Small intestine (tissue), 7 donors: ENCODE data around the gene ANO7. TPM values are rescaled to one million over a fixed set of nuclear protein-coding genes. Genes with fewer than 3 reads are reported as not detected.

Experiments
- DNase-seq, 2 donors: peaks; one replicate each; pipeline versions ENCODE4 v3.0.0 to v3.0.0-alpha.2; 2013
- FAIRE-seq: peaks from 2 replicates; lab custom pipeline; 2012; peaks lifted over from hg19 to GRCh38; lab: Jason Lieb, UNC
- H3K27ac ChIP-seq, 3 donors: one replicate each; pipeline ENCODE4 v1.5.1; 2013; ENCODE audit warnings: low read length in 2 of 3, mild to moderate bottlenecking in 2 of 3, control low read depth in 1 of 3, inconsistent platforms in 1 of 3, low read depth in 1 of 3, moderate library complexity in 1 of 3
- H3K27me3 ChIP-seq, 3 donors: one replicate each; pipeline ENCODE4 v1.6.1; 2013; ENCODE audit warnings: low read length in 3 of 3, inconsistent platforms in 1 of 3; ENCODE audit not compliant: control insufficient read depth in 3 of 3, insufficient read depth in 3 of 3
- H3K36me3 ChIP-seq, 3 donors: one replicate each; pipeline ENCODE4 v1.6.1; 2013; ENCODE audit warnings: low read length in 3 of 3, inconsistent platforms in 1 of 3, low read depth in 1 of 3, mild to moderate bottlenecking in 1 of 3, moderate library complexity in 1 of 3; ENCODE audit not compliant: control insufficient read depth in 3 of 3, insufficient read depth in 2 of 3
- H3K4me1 ChIP-seq, 3 donors: one replicate each; pipeline ENCODE4 v1.6.1; 2013; ENCODE audit warnings: low read length in 2 of 3, inconsistent platforms in 1 of 3, low read depth in 1 of 3, mild to moderate bottlenecking in 1 of 3, moderate library complexity in 1 of 3; ENCODE audit not compliant: control insufficient read depth in 3 of 3, insufficient read depth in 2 of 3
- H3K4me3 ChIP-seq, 3 donors: one replicate each; pipeline ENCODE4 v1.5.1; 2013; ENCODE audit warnings: low read length in 3 of 3, control low read depth in 1 of 3, inconsistent platforms in 1 of 3, low read depth in 1 of 3, mild to moderate bottlenecking in 1 of 3, moderate library complexity in 1 of 3
- H3K9me3 ChIP-seq, 2 donors: one replicate each; pipeline ENCODE4 v1.6.1; 2013; ENCODE audit warnings: low read depth in 1 of 2, low read length in 1 of 2; ENCODE audit not compliant: control insufficient read depth in 2 of 2, insufficient read depth in 1 of 2
- WGBS, 3 donors: extraction: QIAGEN DNeasy Blood & Tissue Kit; methylation state at CpG; one replicate each; pipeline ENCODE4 v1.1.7; 2013; 5-methylcytosine and 5-hydroxymethylcytosine counted together
- polyA plus RNA-seq, 4 donors: library from polyadenylated mRNA; stranded (reverse) in 3 of 4; unstranded in 1 of 4; fragments of 200-250 nt in 3 of 4; fragments of 120-200 nt in 1 of 4; gene quantifications; one replicate each; pipeline versions ENCODE4 v1.2.1 to v1.2.3, GENCODE V29; 2013
- donor health status: healthy with polysubstance abuse.
- donor health status: control.
- donor health status: control.
- donor health status: Bipolar disorder and iron deficiency.
- donor health status: healthy.

Gene ANO7
- polyA plus RNA-seq, 4 donors, result 1.1 to 40.0 (median 5.9) TPM

DNA sequence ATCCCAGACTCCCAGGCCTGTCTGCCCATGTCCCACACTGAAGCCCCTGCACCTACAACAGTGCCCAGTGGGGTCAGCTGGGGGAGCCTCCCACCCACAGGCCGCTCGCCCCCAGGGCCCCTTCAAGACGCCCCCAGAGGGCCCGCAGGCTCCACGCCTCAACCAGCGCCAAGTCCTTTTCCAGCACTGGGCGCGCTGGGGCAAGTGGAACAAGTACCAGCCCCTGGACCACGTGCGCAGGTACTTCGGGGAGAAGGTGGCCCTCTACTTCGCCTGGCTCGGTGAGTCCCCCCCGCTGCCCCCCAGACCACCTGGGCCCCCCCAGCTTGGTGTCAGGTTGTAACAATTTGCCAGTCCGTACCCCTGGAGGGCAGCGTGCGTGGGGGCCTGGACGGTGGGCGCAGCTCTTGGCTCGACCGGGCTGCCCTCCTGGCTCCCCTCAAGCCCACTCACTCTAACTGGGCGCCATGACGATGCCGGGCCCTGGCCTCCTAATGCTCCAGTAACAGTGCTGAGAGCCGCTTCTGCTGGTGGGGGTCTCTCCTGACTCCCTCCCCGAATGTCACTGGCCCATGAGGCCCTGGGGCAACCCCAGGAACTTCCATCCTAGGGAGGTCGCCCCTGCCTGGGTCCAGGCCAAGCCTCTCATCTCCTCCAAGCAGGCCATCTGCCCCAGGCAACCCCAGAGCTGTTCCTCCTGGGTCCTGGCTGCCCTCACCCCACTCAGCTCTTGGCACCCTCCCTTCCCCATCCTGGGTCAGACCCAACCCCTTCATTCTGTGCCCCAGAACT lies 14.9 kb downstream of the ANO7 start:
- Histone ChIP-seq H3K27ac (no peak overlapping the region), H3K36me3 (no peaks in the 10 kb centered on the region), H3K27me3 (no peaks in the 10 kb centered on the region), H3K4me3 (no peak overlapping the region), H3K9me3 (no peaks in the 10 kb centered on the region), H3K4me1 (no peaks in the 10 kb centered on the region)
- FAIRE-seq (no peak), DNase-seq (no peak)
- 92 to 94% (median 93%) methylated on average over 23 to 27 of the region's 27 CpGs for WGBS, 3 donors

DNA sequence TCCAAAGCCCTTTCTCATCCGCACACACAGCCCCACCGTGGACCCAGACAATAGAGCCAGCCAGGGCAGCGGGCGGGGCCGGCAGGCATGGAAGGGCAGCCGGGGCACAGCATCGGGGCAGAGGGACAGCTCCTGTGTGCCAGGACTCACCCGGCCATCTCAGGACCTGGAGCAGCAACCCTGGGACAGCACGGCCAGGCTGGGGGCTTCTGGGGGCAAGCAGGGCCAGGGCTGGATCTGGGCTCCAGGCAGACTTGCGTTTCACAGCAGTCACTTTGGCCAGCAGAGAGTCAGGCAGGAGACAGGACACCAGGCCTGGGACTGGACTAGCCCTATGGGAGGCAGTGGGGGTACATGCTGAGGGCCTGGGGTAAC lies 15.5 kb downstream of the ANO7 start:
- DNase-seq (no peak), FAIRE-seq (no peak)
- Histone ChIP-seq H3K4me3 (no peak overlapping the region), H3K4me1 (no peaks in the 10 kb centered on the region), H3K9me3 (no peaks in the 10 kb centered on the region), H3K36me3 (no peaks in the 10 kb centered on the region), H3K27me3 (no peaks in the 10 kb centered on the region), H3K27ac (no peak overlapping the region)
- WGBS, 3 donors, result 57 to 77% (median 71%) methylated on average over 10 of the region's 10 CpGs

DNA sequence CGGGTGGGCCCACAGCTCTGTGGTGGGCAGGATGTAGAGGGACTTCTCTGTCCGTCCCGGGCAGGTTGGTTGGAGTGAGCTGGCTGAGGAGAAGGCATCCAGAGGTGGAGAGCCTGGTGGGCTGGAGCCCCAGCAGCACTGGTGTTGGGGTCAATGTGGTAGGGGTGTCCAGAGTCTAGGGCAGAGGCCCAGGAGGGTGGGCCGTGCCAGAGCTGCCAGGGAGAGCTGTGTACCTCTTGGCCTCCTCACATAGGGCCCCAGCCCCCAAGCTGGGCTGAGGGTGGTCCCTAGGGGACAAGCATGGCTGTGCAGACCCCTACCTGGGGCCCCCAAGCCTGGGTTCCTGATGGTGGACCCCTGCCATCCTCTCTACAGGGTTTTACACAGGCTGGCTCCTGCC lies 16.0 kb downstream of the ANO7 start:
- no peak for FAIRE-seq
- no peaks in the 10 kb centered on the region for H3K4me1 ChIP-seq
- H3K9me3 ChIP-seq, result no peaks in the 10 kb centered on the region

DNA sequence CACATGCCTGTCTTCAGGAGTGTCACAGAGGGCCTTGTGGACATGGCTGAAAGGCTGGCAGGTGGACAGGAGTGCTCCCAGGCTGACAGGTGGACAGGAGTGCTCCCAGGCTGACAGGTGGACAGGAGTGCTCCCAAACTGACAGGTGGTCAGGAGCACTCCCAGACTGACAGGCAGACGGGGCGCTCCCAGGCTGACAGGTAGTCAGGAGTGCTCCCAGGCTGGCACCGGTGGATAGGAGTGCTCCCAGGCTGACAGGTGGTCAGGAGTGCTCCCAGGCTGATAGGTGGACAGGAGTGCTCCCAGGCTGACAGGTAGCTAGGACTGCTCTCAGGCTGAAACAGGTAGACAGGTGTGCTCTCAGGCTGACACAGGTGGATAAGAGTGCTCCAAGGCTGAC lies 16.6 kb downstream of the ANO7 start:
- Histone ChIP-seq H3K4me3 (no peak overlapping the region), H3K27ac (no peak overlapping the region), H3K36me3 (no peaks in the 10 kb centered on the region), H3K27me3 (no peaks in the 10 kb centered on the region), H3K9me3 (no peaks in the 10 kb centered on the region), H3K4me1 (no peaks in the 10 kb centered on the region)
- FAIRE-seq, result no peak
- WGBS, 3 donors, result 74 to 90% (median 79%) methylated on average over 3 of the region's 3 CpGs
- no peak for DNase-seq

More for the DNA sequence above, 16.0 kb downstream of the ANO7 start:
- H3K27ac ChIP-seq, result no peak overlapping the region
- no peaks in the 10 kb centered on the region for H3K36me3 ChIP-seq
- DNase-seq, result no peak
- H3K27me3 ChIP-seq, result no peaks in the 10 kb centered on the region
- H3K4me3 ChIP-seq, result no peak overlapping the region
- 80 to 96% (median 82%) methylated on average over 4 of the region's 4 CpGs for WGBS, 3 donors

DNA sequence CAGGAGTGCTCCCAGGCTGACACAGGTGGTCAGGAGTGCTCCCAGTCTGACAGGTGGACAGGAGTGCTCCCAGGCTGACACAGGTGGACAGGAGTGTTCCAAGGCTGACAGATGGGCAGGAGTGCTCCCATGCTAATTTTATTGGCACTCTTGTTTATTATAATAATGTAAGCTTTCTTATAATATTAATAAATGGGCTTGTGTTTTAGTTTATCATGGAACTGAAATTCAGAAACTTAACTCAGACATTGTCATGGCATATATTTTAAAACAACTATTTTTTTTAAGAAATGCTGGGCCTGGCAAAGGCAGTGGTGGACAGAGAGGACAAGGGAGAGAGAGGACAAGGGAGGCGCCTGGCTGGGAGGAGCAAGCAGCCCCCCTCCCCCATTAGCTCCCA lies 18.7 kb downstream of the ANO7 start:
- Histone ChIP-seq H3K4me3 (no peak overlapping the region), H3K4me1 (no peaks in the 10 kb centered on the region), H3K27ac (no peak overlapping the region), H3K36me3 (no peaks in the 10 kb centered on the region), H3K27me3 (no peaks in the 10 kb centered on the region), H3K9me3 (no peaks in the 10 kb centered on the region)
- WGBS, 3 donors, result 57 to 64% (median 63%) methylated on average over 1 of the region's 1 CpG
- DNase-seq, result no peak
- no peak for FAIRE-seq

DNA sequence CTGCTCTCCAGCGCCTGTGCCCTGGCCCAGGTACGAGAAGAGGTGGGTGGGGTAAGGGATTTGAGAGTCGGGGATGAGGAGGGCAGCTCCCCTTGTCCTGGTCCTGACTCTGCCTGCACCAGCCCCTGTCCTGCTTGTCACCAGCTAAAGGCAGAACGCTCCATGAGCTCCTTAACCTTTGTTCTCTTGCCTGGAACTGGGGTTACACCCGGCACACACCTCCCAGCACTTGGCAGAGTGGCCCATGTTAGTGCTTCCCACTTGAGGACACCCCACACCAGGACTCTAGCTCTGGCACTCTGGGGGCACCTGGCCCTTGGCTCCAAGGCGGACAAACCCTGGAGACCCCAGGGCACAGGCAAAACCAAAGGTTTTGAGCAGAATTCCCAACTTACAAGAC lies 19.2 kb downstream of the ANO7 start:
- FAIRE-seq (no peak), DNase-seq (peak in 1 of 2 donors; percentile 63)
- Histone ChIP-seq H3K4me1 (no peaks in the 10 kb centered on the region), H3K36me3 (no peaks in the 10 kb centered on the region), H3K9me3 (no peaks in the 10 kb centered on the region), H3K27ac (no peak overlapping the region), H3K4me3 (no peak overlapping the region), H3K27me3 (no peaks in the 10 kb centered on the region)
- 12 to 63% (median 39%) methylated on average over 6 of the region's 6 CpGs for WGBS, 3 donors

DNA sequence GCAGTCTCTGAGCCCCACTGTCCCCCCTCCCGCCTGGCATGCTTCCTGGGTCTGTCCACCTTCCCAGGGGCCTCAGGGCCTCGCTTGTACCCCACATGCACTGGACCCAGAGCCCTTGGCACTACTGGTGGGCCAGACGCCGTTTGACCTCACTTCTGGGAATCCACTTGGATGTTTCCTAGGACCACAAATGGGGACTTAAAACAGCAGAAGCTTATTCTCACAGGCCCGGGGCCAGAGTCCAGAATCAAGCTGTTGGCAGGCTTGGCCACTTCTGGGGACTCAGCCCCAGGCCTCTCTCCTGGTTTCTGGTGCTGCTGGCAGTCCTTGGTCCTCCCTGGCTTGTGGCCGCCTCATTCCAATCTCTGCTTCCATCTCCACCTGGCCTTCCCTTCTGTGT lies 19.6 kb downstream of the ANO7 start:
- Histone ChIP-seq H3K4me3 (no peak overlapping the region), H3K27me3 (no peaks in the 10 kb centered on the region), H3K27ac (no peak overlapping the region), H3K36me3 (no peaks in the 10 kb centered on the region), H3K4me1 (no peaks in the 10 kb centered on the region), H3K9me3 (no peaks in the 10 kb centered on the region)
- 35 to 62% (median 43%) methylated on average over 6 of the region's 6 CpGs for WGBS, 3 donors
- FAIRE-seq, result no peak
- no peak for DNase-seq

DNA sequence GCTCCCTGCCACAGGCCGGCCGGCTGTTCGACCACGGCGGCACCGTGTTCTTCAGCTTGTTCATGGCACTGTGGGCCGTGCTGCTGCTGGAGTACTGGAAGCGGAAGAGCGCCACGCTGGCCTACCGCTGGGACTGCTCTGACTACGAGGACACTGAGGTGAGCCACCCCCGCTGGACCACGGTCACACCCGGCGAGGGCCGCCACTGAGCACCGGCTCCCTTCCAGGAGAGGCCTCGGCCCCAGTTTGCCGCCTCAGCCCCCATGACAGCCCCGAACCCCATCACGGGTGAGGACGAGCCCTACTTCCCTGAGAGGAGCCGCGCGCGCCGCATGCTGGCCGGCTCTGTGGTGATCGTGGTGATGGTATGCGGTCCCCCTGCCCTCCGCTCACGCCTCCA lies 20.8 kb downstream of the ANO7 start:
- DNase-seq (no peak), FAIRE-seq (no peak)
- H3K4me3 ChIP-seq, result no peak overlapping the region
- H3K36me3 ChIP-seq, result no peaks in the 10 kb centered on the region
- no peaks in the 10 kb centered on the region for H3K27me3 ChIP-seq
- H3K4me1 ChIP-seq, result no peaks in the 10 kb centered on the region
- H3K27ac ChIP-seq, result no peak overlapping the region
- H3K9me3 ChIP-seq, result no peaks in the 10 kb centered on the region
- 84 to 91% (median 85%) methylated on average over 23 to 33 of the region's 33 CpGs for WGBS, 3 donors

DNA sequence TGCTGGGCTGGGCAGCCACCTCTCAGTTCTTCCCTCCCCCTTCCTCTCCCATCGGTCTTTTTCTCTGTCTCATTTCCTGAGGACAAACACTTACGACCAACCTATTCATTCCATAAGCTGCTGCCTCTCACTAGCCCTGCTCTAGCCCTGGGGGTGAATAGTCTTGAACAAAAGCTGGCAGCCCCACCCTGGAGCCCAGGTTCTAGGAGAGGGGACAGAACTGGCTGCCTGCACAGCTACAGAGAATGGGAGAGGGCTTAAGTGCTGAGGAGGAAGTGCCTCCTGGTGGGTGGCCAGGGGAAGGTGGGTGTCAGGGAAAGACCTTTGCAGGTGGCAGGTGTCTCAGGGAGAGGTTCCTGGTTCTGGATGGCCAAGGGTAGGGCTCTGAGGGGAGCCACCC lies 22.8 kb downstream of the ANO7 start:
- FAIRE-seq, result no peak
- 14 to 59% (median 32%) methylated on average over 2 of the region's 2 CpGs for WGBS, 3 donors
- H3K36me3 ChIP-seq, result no peaks in the 10 kb centered on the region
- H3K27me3 ChIP-seq, result peaks cover 0 to 2% (median 0%) of the 10 kb centered on the region in 3 donors
- no peak for DNase-seq
- no peak overlapping the region for H3K27ac ChIP-seq
- H3K4me3 ChIP-seq, result no peak overlapping the region
- no peaks in the 10 kb centered on the region for H3K9me3 ChIP-seq
- H3K4me1 ChIP-seq, result no peaks in the 10 kb centered on the region
